Measurements from ENCODE around the gene PLEKHG3. TPM values are rescaled to one million over a fixed set of nuclear protein-coding genes. Genes with fewer than 3 reads are reported as not detected.

PLEKHG3 gene
- total and polyA plus RNA-seq, 2 of the 13 experiments (the other 11 are each of a cell fraction or from before 2014, with no cell fraction given): 7.1 to 9.8 TPM

DNA sequence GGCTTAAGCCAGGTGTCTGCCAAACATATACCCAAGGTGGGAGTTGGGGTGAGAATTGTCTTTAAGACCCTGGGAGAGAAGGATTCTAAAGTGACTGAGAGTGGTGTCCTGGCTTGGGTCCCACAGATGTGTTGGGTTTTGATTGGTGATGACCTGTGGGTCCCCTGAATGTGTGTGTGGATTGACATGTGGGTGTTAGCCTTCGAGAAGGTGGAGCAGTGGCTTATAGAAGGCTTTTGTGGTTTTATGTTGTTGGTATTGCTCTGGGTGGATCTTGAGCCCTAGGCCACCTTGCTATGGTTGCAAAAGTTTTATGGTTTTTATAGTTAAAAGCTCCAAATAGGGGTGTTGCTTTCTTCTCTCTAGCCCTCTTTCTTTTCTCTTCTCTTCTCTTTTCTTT lies 29.7 kb downstream of the PLEKHG3 start:
- Histone ChIP-seq H3K36me3 (replicated peaks in 1 of 2; ENCODE audit: control insufficient read depth in 1 of 2, insufficient read depth in 2 of 2, low read length in 2 of 2) (peaks cover 4 to 13% of the 10 kb centered on the region in 2 experiments; a peak in 4 of 5 replicates), H3K4me1 (ENCODE audit: insufficient read depth, low read length) (peaks cover 18% of the 10 kb centered on the region), H3K9me3 (ENCODE audit: low read length) (no peaks in the 10 kb centered on the region), H3K27ac (ENCODE audit: extremely low read length, insufficient read depth, low read length) (no peak overlapping the region), H3K4me3 (replicated peaks in 1 of 3; ENCODE audit: insufficient read depth in 1 of 3, low read depth in 2 of 3, low read length in 3 of 3) (no peak overlapping the region), H3K9ac (ENCODE audit: insufficient read depth, low read depth, low read length) (no peak overlapping the region), H4K20me1 (ENCODE audit: insufficient read depth, low read length) (no peaks in the 10 kb centered on the region), H2AFZ (ENCODE audit: low read length) (no peak overlapping the region), H3K79me2 (ENCODE audit: insufficient read depth, low read length) (no peaks in the 10 kb centered on the region), H3K27me3 (ENCODE audit: control insufficient read depth in 1 of 2, insufficient read depth in 2 of 2, low read length in 2 of 2) (no peaks in the 10 kb centered on the region), H3K4me2 (ENCODE audit: low read depth, low read length) (no peak overlapping the region)
- TF ChIP-seq ETV6 (CRISPR knock-in tag; conservative IDR thresholded peaks at IDR 0.05): no peak
- TF ChIP-seq, protein P1, sequence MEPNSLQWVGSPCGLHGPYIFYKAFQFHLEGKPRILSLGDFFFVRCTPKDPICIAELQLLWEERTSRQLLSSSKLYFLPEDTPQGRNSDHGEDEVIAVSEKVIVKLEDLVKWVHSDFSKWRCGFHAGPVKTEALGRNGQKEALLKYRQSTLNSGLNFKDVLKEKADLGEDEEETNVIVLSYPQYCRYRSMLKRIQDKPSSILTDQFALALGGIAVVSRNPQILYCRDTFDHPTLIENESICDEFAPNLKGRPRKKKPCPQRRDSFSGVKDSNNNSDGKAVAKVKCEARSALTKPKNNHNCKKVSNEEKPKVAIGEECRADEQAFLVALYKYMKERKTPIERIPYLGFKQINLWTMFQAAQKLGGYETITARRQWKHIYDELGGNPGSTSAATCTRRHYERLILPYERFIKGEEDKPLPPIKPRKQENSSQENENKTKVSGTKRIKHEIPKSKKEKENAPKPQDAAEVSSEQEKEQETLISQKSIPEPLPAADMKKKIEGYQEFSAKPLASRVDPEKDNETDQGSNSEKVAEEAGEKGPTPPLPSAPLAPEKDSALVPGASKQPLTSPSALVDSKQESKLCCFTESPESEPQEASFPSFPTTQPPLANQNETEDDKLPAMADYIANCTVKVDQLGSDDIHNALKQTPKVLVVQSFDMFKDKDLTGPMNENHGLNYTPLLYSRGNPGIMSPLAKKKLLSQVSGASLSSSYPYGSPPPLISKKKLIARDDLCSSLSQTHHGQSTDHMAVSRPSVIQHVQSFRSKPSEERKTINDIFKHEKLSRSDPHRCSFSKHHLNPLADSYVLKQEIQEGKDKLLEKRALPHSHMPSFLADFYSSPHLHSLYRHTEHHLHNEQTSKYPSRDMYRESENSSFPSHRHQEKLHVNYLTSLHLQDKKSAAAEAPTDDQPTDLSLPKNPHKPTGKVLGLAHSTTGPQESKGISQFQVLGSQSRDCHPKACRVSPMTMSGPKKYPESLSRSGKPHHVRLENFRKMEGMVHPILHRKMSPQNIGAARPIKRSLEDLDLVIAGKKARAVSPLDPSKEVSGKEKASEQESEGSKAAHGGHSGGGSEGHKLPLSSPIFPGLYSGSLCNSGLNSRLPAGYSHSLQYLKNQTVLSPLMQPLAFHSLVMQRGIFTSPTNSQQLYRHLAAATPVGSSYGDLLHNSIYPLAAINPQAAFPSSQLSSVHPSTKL (CRISPR knock-in tag; IDR thresholded peaks at IDR 0.05): no peak
- TF ChIP-seq, protein P2, sequence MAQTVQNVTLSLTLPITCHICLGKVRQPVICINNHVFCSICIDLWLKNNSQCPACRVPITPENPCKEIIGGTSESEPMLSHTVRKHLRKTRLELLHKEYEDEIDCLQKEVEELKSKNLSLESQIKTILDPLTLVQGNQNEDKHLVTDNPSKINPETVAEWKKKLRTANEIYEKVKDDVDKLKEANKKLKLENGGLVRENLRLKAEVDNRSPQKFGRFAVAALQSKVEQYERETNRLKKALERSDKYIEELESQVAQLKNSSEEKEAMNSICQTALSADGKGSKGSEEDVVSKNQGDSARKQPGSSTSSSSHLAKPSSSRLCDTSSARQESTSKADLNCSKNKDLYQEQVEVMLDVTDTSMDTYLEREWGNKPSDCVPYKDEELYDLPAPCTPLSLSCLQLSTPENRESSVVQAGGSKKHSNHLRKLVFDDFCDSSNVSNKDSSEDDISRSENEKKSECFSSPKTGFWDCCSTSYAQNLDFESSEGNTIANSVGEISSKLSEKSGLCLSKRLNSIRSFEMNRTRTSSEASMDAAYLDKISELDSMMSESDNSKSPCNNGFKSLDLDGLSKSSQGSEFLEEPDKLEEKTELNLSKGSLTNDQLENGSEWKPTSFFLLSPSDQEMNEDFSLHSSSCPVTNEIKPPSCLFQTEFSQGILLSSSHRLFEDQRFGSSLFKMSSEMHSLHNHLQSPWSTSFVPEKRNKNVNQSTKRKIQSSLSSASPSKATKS (CRISPR knock-in tag; IDR thresholded peaks at IDR 0.05): no peak
- no peak for FAIRE-seq
- intact Hi-C loops (cut with micrococcal nuclease; ENCODE audit: unreplicated experiment) (no loop called here), in situ Hi-C loops (cut with HindIII; ENCODE audit: extremely low pct_ligation_motif_present, low pct_unique_long_range_greater_than_20kb) (no loop called here)
- ChIA-PET CTCF (ENCODE audit: low intra/inter-chr PET ratio, low total read pairs) (no interaction called here), POLR2A (no interaction called here)
- WGBS (ENCODE audit: low lambda C conversion rate): 100% methylated on average over 1 of the region's 1 CpG
- no peak for DNase-seq (ENCODE audit: low spot score)
- no peak for ATAC-seq
- no TSS peak for BruUV-seq (replicated peaks)
